ENCODE measurements around the gene MSX1.
"Not testable (repeated sequence)": the region's sequence is repeated elsewhere in the genome, so short reads cannot be mapped to it uniquely, and the experiment has no call there.

Gene MSX1

GRCh38 chr4:4859325-4859798 lies at the start of gene MSX1:
MSX1 (plus strand) TSS chr4:4859665; CDS start chr4:4859900, 235 bp downstream.
- DNase-seq (ENCODE audit: low spot score) = no peak

- DNase-seq (ENCODE audit: low spot score) = no peak
Measured at GRCh38 chr4:4810092-4810774, 49.2 kb upstream of the MSX1 start.

DNA sequence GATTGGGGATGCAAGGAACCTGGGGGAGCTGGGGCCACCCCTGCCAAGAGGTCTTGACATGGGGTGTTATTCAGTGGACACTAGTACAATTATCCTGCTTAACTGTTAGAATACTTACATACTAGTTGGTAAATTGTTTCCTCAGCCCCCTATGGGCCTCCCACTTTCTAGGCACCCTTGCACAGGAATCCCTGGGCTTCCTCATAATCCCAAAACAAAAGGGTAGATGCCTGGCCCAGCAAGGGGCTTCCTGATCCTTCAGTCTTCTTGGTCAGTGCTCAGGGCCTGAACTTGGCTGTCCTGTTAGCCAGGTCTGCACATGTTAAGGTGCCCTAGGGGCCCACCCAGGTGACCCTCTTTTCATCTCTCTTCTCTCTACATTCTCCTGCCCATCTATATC lies 48.7 kb upstream of the MSX1 start:
- DNase-seq (ENCODE audit: low spot score) = no peak

DNA sequence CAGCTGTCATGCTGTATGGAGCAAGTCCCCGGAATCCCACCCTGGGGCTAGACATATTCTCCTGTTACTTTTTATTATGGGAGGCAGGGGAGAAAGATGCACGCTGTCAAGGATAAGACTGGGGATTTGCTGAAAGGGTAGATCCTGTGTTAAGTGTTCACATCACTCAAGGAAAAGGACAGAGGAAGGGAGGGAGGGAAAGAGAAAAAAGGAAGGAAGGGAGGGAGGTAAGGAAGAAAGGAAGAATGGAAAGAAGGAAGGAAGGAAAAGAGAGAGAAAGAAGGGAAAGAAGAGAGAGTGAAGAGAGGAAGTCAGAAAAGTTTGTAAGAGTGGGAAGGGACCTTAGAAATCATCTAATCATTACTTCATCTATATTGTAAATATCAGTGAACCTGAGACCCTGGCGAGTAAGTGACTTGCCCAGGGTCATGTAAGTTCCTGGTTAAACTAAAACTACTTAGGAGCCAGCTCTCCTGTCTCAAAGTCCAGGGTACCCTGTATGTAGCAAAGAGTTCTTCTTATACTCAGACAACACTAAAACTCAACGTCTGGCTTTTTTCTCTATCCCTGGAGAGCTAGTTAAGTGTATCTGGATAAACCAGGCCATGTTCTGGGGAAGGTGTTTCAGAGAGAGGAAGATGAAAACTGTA lies 47.2 kb upstream of the MSX1 start:
- DNase-seq (ENCODE audit: low spot score) = no peak

- no peak for DNase-seq (ENCODE audit: low spot score)
Measured at GRCh38 chr4:4818415-4819212, 40.9 kb upstream of the MSX1 start.

- no peak for DNase-seq (ENCODE audit: low spot score)
Measured at GRCh38 chr4:4819213-4819606, 40.3 kb upstream of the MSX1 start.

GRCh38 chr4:4820261-4820660 lies 39.2 kb upstream of the MSX1 start:
- no peak for DNase-seq (ENCODE audit: low spot score)

GRCh38 chr4:4820739-4821138 lies 38.7 kb upstream of the MSX1 start:
- no peak for DNase-seq (ENCODE audit: low spot score)

- DNase-seq (ENCODE audit: low spot score) = no peak
Measured at GRCh38 chr4:4821577-4821976, 37.9 kb upstream of the MSX1 start.

DNA sequence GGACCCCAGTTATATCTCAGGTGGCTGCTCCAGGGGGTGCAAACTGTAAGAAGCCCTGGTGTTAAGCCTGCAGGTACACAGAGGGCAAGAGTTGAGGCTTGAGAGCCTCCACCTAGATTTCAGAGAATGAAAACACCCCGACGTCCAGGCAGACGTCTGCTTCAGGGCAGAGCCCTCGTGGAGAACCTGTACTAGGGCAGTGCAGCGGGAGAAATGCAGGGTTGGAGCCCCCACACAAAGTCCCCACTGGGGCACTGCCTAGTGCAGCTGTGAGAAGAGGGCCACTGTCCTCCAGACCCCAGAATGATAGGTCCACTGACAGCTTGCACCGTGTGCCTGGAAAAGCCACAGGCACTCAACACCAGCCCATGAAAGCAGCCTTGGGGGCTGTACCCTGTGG lies 37.2 kb upstream of the MSX1 start:
- not testable (repeated sequence) for DNase-seq (ENCODE audit: low spot score)

- no peak for DNase-seq (ENCODE audit: low spot score)
Measured at GRCh38 chr4:4823621-4824162, 35.8 kb upstream of the MSX1 start.

- no peak for DNase-seq (ENCODE audit: low spot score)
Measured at GRCh38 chr4:4824232-4824631, 35.2 kb upstream of the MSX1 start.

GRCh38 chr4:4825431-4825830 lies 34.0 kb upstream of the MSX1 start:
- no peak for DNase-seq (ENCODE audit: low spot score)

DNA sequence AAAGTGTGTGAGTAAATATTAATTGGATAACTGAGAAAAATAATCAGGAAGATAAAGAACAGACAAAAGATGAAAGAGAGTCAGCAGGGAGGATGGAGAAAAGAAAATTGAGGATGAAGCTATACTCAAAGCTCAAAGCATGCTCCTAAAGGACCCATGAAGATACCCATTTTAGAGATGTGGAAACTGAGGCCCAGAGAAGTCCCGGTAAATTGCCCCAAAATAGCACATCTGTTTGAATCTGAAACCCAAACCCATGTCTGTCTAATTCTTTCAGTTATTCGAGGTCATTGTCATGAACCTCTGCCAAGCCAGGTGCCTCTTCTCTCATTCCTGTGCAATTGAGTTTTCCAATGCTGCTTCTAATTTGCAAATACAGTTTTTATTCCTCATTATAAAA lies 29.6 kb upstream of the MSX1 start:
- DNase-seq (ENCODE audit: low spot score) = no peak

DNA sequence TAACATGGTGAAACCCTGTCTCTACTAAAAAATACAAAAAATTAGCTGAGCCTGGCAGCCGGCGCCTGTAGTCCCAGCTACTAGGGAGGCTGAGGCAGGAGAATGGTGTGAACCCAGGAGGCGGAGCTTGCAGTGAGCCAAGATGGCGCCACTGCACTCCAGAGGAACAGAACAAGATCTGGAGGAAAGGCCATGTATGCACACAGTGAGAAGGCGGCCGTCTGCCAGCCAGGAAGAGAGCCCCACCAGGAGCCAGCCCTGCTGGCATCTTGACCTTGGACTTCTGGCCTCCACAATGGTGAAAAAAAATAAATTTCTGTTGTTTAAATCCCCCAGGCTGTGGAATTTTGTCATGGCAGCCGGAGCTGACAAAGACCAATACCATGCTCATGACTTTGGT lies 28.2 kb upstream of the MSX1 start:
- no peak for DNase-seq (ENCODE audit: low spot score)

DNA sequence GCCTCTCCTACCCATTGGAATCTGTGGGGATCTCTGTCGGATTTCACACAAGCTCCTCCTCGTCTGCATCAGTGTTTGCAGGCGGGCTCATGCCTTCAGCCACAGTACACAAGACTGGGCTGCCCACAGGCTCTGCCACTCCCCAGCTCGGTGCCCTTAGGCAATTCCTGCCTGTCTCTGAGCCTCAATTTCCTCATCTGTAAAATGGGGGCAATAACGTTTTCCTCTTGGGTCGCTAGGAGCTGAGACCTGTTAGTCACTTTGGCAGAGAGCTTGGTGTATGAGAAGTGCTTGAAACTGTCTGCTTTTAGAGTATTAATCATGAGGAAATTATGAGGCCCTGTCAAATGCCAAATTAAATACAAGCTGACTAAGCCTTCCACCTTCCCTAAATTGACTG lies 27.6 kb upstream of the MSX1 start:
- no peak for DNase-seq (ENCODE audit: low spot score)

- no peak for DNase-seq (ENCODE audit: low spot score)
Measured at GRCh38 chr4:4836044-4836443, 23.4 kb upstream of the MSX1 start.

DNA sequence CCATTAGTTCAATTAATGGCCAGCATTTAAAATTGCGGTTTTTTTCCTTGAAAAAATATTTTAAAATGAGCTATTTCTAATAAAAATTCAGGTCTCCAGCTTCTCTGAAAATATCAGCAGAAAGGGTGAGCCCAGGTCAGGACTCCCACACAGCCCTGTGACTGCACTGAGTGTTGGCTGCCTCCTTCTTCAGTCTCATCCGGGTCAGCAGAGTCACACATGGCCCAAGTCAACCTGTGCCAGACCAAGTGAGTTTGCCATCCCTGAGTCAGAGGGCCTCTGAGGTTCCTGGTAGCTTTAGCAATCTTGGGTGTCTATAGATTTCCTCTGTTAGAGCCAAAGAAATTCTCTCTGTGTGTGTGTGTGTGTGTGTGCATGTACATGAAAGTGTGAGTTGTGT lies 22.1 kb upstream of the MSX1 start:
- no peak for DNase-seq (ENCODE audit: low spot score)

GRCh38 chr4:4838051-4838935 lies 21.2 kb upstream of the MSX1 start:
- DNase-seq (ENCODE audit: low spot score) = no peak

DNA sequence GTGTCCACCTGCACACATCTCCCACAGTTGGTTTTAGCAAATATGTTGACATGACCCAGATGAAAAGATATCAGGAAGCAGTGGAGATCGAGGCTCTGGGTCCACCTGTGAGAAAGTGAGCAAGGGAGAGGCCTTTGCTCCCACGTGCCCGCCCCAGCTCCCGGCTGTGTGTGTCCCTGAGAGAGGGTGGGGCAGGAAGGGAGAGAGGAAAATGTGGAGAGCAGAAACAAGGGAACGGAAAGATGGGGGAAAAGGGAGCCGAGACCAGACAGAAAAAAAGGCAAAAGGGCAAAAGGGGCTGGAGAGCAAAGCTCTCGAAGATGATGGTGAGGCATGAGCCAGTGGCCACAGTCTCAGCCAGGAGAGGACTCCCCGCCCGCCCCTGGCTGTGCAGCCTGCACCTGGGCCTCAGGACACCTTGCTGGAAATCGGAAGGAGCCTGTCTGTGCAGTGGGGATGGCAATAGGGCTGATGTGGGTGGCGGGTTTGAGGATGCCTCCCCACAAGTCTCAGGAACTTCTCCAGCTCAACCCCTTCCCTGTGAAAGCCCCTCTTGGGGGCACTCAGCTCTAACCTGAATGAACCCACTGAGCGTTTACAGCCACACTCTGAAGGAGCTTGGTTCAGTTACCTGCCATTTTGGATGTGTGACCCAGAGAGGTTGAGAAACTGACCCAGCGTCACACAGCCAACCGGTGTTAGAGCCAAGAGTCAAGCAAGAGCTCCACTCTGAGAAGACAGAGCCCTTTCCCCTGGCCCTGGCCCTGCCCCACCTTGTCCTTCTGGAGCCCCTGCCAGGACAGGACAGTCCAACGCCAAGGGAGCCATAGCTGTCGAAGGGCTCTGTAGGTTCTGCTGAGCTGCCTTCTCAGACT lies 20.3 kb upstream of the MSX1 start:
- no peak for DNase-seq (ENCODE audit: low spot score)

DNA sequence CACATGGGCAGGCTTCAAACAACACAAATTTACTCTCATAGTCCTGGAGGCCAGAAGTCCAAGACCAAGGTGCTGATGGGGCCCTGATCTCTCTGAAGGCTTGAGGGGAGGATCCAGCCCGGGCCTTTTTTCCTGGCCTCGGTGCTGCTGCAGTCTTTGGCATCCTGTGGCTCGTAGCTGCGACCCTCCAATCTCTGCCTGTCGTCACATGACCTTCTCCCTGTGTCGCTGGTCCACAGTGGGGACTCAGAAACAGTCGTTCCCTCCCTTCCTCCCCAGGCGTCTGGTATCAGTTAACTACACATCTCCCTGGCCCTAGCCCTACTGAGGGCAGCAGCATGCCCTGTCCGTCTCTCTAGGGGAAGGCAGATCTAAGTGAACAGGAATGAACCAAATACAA lies 19.1 kb upstream of the MSX1 start:
- DNase-seq (ENCODE audit: low spot score) = no peak

Data from hematopoietic multipotent progenitor cell treated with erythropoietin and hydrocortisone succinate and interleukin-3 and kit ligand, for 17 days (in vitro differentiated cells).